ENCODE measurements around the gene TSPAN9. TPM values are rescaled to one million over a fixed set of nuclear protein-coding genes. Genes with fewer than 3 reads are reported as not detected.

The TSPAN9 gene
- total and polyA plus RNA-seq, 9 of the 15 experiments (the other 6 are each of a cell fraction or from before 2014, with no cell fraction given): 0.23 to 2.1 (median 0.60) TPM; not detected in 2

DNA sequence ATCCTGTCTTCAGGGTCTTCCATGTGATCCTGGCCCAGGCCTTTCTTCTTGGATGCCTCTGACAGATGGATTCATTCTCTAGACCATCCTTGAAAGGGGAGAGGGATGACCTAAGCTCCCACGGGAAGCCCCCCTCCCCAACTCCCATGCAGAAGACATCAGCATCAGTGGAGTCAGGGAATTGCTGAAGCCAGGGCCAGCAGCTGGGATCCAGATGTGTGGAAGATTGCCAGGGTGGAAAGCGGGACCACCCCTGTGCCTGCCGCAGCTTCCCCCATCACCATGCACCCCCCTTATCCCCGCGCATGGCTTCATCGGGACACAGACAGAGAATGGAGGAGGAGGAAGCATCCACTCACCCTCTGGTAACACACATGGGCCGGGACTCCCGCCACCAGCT is 230.2 kb downstream of the TSPAN9 start:
- no peaks in the 10 kb centered on the region for H3K9me1 ChIP-seq (ENCODE audit: control insufficient read depth, insufficient read depth, low read length)
- no peaks in the 10 kb centered on the region for H4K20me1 ChIP-seq (replicated peaks; ENCODE audit: control insufficient read depth, insufficient read depth, low read length)
- DNase-seq (ENCODE audit: extremely low read depth in 1 of 4, low spot score in 3 of 4): no peak
- H3K9me3 ChIP-seq (replicated peaks; ENCODE audit: control insufficient read depth, insufficient read depth, low read depth, low read length): no peaks in the 10 kb centered on the region
- H3K9ac ChIP-seq (ENCODE audit: insufficient read depth in 1 of 2, low read depth in 2 of 2, low read length in 2 of 2): no peak overlapping the region
- POLR2A ChIA-PET: interaction anchor here (0.6 kb wide), 1 partner anchor 173 kb away, joined by 3 read pairs; no protein-coding TSS in a partner anchor
- TF ChIP-seq SMAD4 (CRISPR knock-in tag; conservative IDR thresholded peaks at IDR 0.05) (no peak), ZNF324 (CRISPR knock-in tag; IDR thresholded peaks at IDR 0.05) (no peak), C11orf30 (IDR thresholded peaks at IDR 0.05; ENCODE audit: low read depth) (no peak), HBP1 (CRISPR knock-in tag; IDR thresholded peaks at IDR 0.05) (no peak), CEBPB (tag; IDR thresholded peaks at IDR 0.05) (no peak), HDAC2 (IDR thresholded peaks at IDR 0.05) (no peak), KLF16 (IDR thresholded peaks at IDR 0.05) (no peak), NFYB (IDR thresholded peaks at IDR 0.05; ENCODE audit: extremely low read depth, insufficient read length) (no peak), ATF7 (IDR thresholded peaks at IDR 0.05) (no peak), RBBP5 (IDR thresholded peaks at IDR 0.05; ENCODE audit: borderline replicate concordance, insufficient read depth, low read length, poor library complexity, severe bottlenecking) (no peak), ZNF263 (CRISPR knock-in tag; IDR thresholded peaks at IDR 0.05; ENCODE audit: borderline replicate concordance) (no peak), RBM34 (IDR thresholded peaks at IDR 0.05; ENCODE audit: borderline replicate concordance, insufficient read depth, low read length) (no peak), FOXA3 (CRISPR knock-in tag; conservative IDR thresholded peaks at IDR 0.05 in 1 of 2, IDR thresholded peaks at IDR 0.05 in 1 of 2) (no peak), XRCC4 (IDR thresholded peaks at IDR 0.05; ENCODE audit: extremely low read depth, insufficient read depth, insufficient read length) (no peak), ZNF76 (CRISPR knock-in tag; IDR thresholded peaks at IDR 0.05; ENCODE audit: borderline replicate concordance) (no peak), DACH1 (IDR thresholded peaks at IDR 0.05; ENCODE audit: partially characterized antibody) (no peak), IRF1 (CRISPR knock-in tag; IDR thresholded peaks at IDR 0.05; ENCODE audit: borderline replicate concordance) (no peak), SAFB2 (IDR thresholded peaks at IDR 0.05; ENCODE audit: borderline replicate concordance, low read depth, low read length, severe bottlenecking) (no peak), PTBP1 (IDR thresholded peaks at IDR 0.05; ENCODE audit: low read depth, low read length) (no peak)
- H3K4me3 ChIP-seq: no peak overlapping the region
- CTCF ChIA-PET (ENCODE audit: low intra/inter-chr PET ratio): no interaction called here
- no peak overlapping the region for H2AFZ ChIP-seq (ENCODE audit: low read depth, low read length)
- H3K27me3 ChIP-seq (ENCODE audit: control insufficient read depth in 2 of 2, insufficient read depth in 2 of 2, low read length in 2 of 2): peaks cover 0 to 39% of the 10 kb centered on the region in 2 experiments; a peak in 2 of 5 replicates
- no peaks in the 10 kb centered on the region for H3K4me1 ChIP-seq (replicated peaks in 1 of 2; ENCODE audit: control insufficient read depth in 2 of 2, insufficient read depth in 2 of 2, low read length in 2 of 2)
- H3K79me2 ChIP-seq (ENCODE audit: control insufficient read depth, insufficient read depth, low read length): no peaks in the 10 kb centered on the region
- in situ Hi-C loops (cut with MboI): no loop called here
- no peaks in the 10 kb centered on the region for H3K36me3 ChIP-seq (ENCODE audit: control insufficient read depth, insufficient read depth, low read length)
- intact Hi-C loops (cut with micrococcal nuclease): no loop called here
- 0% methylated on average over 8 of the region's 8 CpGs for WGBS (ENCODE audit: insufficient coverage, low coverage, missing lambda C conversion rate)
- no peak overlapping the region for H3K4me2 ChIP-seq (ENCODE audit: insufficient read depth, low read length)
- FAIRE-seq: no peak
- ATAC-seq: no peak
- no peak overlapping the region for H3K27ac ChIP-seq (ENCODE audit: extremely low read depth, low read depth, low read length)
- BruUV-seq (replicated peaks): no TSS peak

All from K562 (cell line).